Measurements from ENCODE around the gene PLCH1. TPM values are rescaled to one million over a fixed set of nuclear protein-coding genes. Genes with fewer than 3 reads are reported as not detected.

PLCH1 gene
- total RNA-seq, 1 donor from 2014 or later = 0.25 TPM

GRCh38 chr3:155611456-155611855 lies 133.4 kb downstream of the PLCH1 start:
- DNase-seq (ENCODE audit: extremely low spot score in 2 of 2) = no peak
- intact Hi-C loops (cut with DNase I) = no loop called here
- H3K4me3 ChIP-seq = no peak overlapping the region
- TF ChIP-seq POLR2A (IDR thresholded peaks at IDR 0.05) = no peak
- TF ChIP-seq CTCF (IDR thresholded peaks at IDR 0.05) = no peak
- no peak for TF ChIP-seq POLR2AphosphoS5 (IDR thresholded peaks at IDR 0.05; ENCODE audit: insufficient read depth in 1 of 2, low read depth in 1 of 2)
- no peaks in the 10 kb centered on the region for H3K4me1 ChIP-seq
- H3K9me3 ChIP-seq = no peaks in the 10 kb centered on the region
- H3K36me3 ChIP-seq = no peaks in the 10 kb centered on the region
- no peak overlapping the region for H3K27ac ChIP-seq
- no peaks in the 10 kb centered on the region for H3K27me3 ChIP-seq

- no peak overlapping the region for H3K4me3 ChIP-seq
- DNase-seq (ENCODE audit: extremely low spot score in 2 of 2) = no peak
- TF ChIP-seq CTCF (IDR thresholded peaks at IDR 0.05) = no peak
- no peak for TF ChIP-seq POLR2AphosphoS5 (IDR thresholded peaks at IDR 0.05; ENCODE audit: insufficient read depth in 1 of 2, low read depth in 1 of 2)
- TF ChIP-seq POLR2A (IDR thresholded peaks at IDR 0.05) = no peak
- H3K27ac ChIP-seq = no peak overlapping the region
- intact Hi-C loops (cut with DNase I) = no loop called here
- no peaks in the 10 kb centered on the region for H3K36me3 ChIP-seq
- no peaks in the 10 kb centered on the region for H3K9me3 ChIP-seq
- no peaks in the 10 kb centered on the region for H3K4me1 ChIP-seq
- no peaks in the 10 kb centered on the region for H3K27me3 ChIP-seq
Observed at GRCh38 chr3:155609586-155609985, 135.3 kb downstream of the PLCH1 start.

GRCh38 chr3:155608228-155608920 lies 136.5 kb downstream of the PLCH1 start:
- Histone ChIP-seq H3K27me3 (no peaks in the 10 kb centered on the region), H3K36me3 (no peaks in the 10 kb centered on the region), H3K27ac (no peak overlapping the region), H3K4me3 (no peak overlapping the region), H3K9me3 (no peaks in the 10 kb centered on the region), H3K4me1 (no peaks in the 10 kb centered on the region)
- intact Hi-C loops (cut with DNase I) = no loop called here
- no peak for DNase-seq (ENCODE audit: extremely low spot score in 2 of 2)
- TF ChIP-seq POLR2AphosphoS5 (IDR thresholded peaks at IDR 0.05; ENCODE audit: insufficient read depth in 1 of 2, low read depth in 1 of 2) = no peak
- no peak for TF ChIP-seq CTCF (IDR thresholded peaks at IDR 0.05)
- no peak for TF ChIP-seq POLR2A (IDR thresholded peaks at IDR 0.05)

- Histone ChIP-seq H3K4me1 (no peaks in the 10 kb centered on the region), H3K9me3 (no peaks in the 10 kb centered on the region), H3K36me3 (no peaks in the 10 kb centered on the region), H3K27ac (no peak overlapping the region), H3K4me3 (no peak overlapping the region), H3K27me3 (no peaks in the 10 kb centered on the region)
- TF ChIP-seq POLR2AphosphoS5 (IDR thresholded peaks at IDR 0.05; ENCODE audit: insufficient read depth in 1 of 2, low read depth in 1 of 2) = no peak
- TF ChIP-seq CTCF (IDR thresholded peaks at IDR 0.05) = no peak
- no peak for TF ChIP-seq POLR2A (IDR thresholded peaks at IDR 0.05)
- intact Hi-C loops (cut with DNase I) = no loop called here
- DNase-seq (ENCODE audit: extremely low spot score in 2 of 2) = no peak
Observed at GRCh38 chr3:155607761-155608160, 137.1 kb downstream of the PLCH1 start.

- DNase-seq (ENCODE audit: extremely low spot score in 2 of 2) = no peak
- no peak for TF ChIP-seq POLR2AphosphoS5 (IDR thresholded peaks at IDR 0.05; ENCODE audit: insufficient read depth in 1 of 2, low read depth in 1 of 2)
- no peak for TF ChIP-seq CTCF (IDR thresholded peaks at IDR 0.05)
- TF ChIP-seq POLR2A (IDR thresholded peaks at IDR 0.05) = no peak
- no peaks in the 10 kb centered on the region for H3K27me3 ChIP-seq
- intact Hi-C loops (cut with DNase I) = no loop called here
- no peak overlapping the region for H3K4me3 ChIP-seq
- H3K9me3 ChIP-seq = no peaks in the 10 kb centered on the region
- H3K4me1 ChIP-seq = no peaks in the 10 kb centered on the region
- H3K36me3 ChIP-seq = no peaks in the 10 kb centered on the region
- no peak overlapping the region for H3K27ac ChIP-seq
Observed at GRCh38 chr3:155605571-155605970, 139.3 kb downstream of the PLCH1 start.
